Pancreas (tissue), 10 donors: ENCODE measurements around the gene FLOT1. TPM values are rescaled to one million over a fixed set of nuclear protein-coding genes. Genes with fewer than 3 reads are reported as not detected.

Experiments used
- ATAC-seq, 4 donors: fragments of 200-7000 bp; cut with Tn5 transposase; one replicate each; pipeline versions ENCODE4 v1.8.0 to v1.9.1; 2020; ENCODE audit warnings: mild to moderate bottlenecking in 4 of 4, moderate library complexity in 4 of 4
- DNase-seq, 6 donors: peaks; one replicate each; pipeline ENCODE4 v3.0.0-alpha.2; 2020
- FAIRE-seq: peaks from 2 replicates; lab custom pipeline; 2012; peaks lifted over from hg19 to GRCh38; lab: Jason Lieb, UNC
- H3K27ac ChIP-seq, 4 donors: fragments of 200-600 bp; sonication (generic); 1 replicate in 3 of 4; 2 replicates in 1 of 4; pipeline versions ENCODE4 v1.5.0 to v1.8.0; 2020
- H3K27me3 ChIP-seq, 4 donors: fragments of 200-600 bp; one replicate each; pipeline ENCODE4 v1.8.0; 2021
- H3K36me3 ChIP-seq, 3 donors: fragments of 200-600 bp; sonication (generic) in 1 of 3; one replicate each; pipeline versions ENCODE4 v1.5.0 to v1.8.0; 2020 to 2021
- H3K4me1 ChIP-seq, 3 donors: fragments of 200-600 bp; one replicate each; pipeline ENCODE4 v1.8.0; 2021
- H3K4me3 ChIP-seq, 4 donors: fragments of 200-600 bp; sonication (generic) in 2 of 4; one replicate each; pipeline versions ENCODE4 v1.5.0 to v1.8.0; 2020 to 2021
- H3K9me3 ChIP-seq, 4 donors: fragments of 200-600 bp; one replicate each; pipeline ENCODE4 v1.8.0; 2021
- WGBS, 2 donors: extraction: QIAGEN DNeasy Blood & Tissue Kit; methylation state at CpG; one replicate each; pipeline ENCODE4 v1.1.7; 2013; 5-methylcytosine and 5-hydroxymethylcytosine counted together
- intact Hi-C, 3 donors: fragments of 100-400 bp; cut with DNase I; formaldehyde crosslinking; loops; one replicate each; pipeline versions ENCODE4 v1.11.1 to v1.14.2; 2022
- polyA plus RNA-seq, 2 donors: library from polyadenylated mRNA; stranded (reverse); fragments of 200-250 nt; gene quantifications; one replicate each; pipeline ENCODE4 v1.2.3, GENCODE V29; 2013
- total RNA-seq, 6 donors: library from RNA; stranded (reverse); fragmentation: NEBNext Ultra II Directional in 4 of 6; extraction: Animal tissue kit (Norgen Biotek cat#: 25700) in 4 of 6; gene quantifications; one replicate each; pipeline versions ENCODE4 v1.2.1 to v1.2.4, GENCODE V29; 2021 to 2023
- TF ChIP-seq, protein P1 (sequence below), 4 donors: fragments of 200-600 bp; sonication (generic) in 3 of 4; IDR thresholded peaks; one replicate each; pipeline versions ENCODE4 v1.5.0 to v1.8.0; 2021; ENCODE audit warnings: antibody characterized with exemption in 4 of 4
- donor health status: healthy with polysubstance abuse.
- donor health status: DM: no; HTN: no; CAD: no; lungs with moderate emphysema.
- donor health status: DM: no; HTN: no; CAD: no.
- donor health status: control.
- donor health status: control.
- donor health status: Bipolar disorder and iron deficiency.
- donor health status: DM: yes; HTN: yes; CAD: no.
- donor health status: DM: no; HTN: no; CAD: no.
- donor health status: DM: no; HTN: no; CAD: no.
- donor health status: DM: yes; HTN: yes; CAD: no.

FLOT1 gene
- total and polyA plus RNA-seq, 8 donors: 45.7 to 151 (median 61.8) TPM

DNA sequence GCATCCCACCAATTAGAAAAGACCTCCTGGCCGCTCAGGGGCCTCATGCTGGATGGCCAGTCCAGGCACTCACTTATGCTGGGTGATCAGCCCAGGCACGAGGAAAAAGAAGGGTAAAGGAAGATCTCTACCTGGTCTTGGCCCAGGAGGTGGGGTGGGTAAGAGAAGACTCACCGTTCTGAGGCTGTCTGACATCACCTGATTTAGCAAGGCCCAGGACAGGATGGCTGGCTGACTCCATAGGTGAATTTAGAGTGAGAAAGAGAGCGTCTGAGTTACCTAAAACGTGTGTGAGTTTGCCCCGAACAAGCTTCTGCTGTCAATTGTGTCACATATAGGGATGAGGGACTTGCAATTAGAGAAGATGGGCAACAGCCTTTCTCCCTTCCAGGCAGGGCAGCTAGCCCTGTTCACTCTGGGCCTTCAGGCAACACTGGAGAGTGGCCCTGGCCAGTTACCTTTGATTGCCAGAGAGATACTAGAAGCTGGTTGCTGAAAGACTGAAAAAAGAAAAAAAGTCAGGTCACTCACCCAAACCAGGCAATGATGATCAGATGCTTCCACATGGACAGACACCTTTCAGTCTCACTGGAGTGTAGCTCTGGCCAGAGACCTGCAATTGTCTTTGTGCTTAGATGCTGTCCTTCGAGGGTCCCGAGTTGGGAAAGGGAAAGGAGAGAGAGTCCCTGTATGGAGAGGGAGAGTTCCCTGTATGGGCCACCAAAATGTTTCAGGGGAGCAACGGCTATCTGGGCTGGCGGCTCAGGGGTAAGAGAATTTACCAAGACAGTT is 37.6 kb upstream of the FLOT1 start:
- intact Hi-C loops: no loop called here

DNA sequence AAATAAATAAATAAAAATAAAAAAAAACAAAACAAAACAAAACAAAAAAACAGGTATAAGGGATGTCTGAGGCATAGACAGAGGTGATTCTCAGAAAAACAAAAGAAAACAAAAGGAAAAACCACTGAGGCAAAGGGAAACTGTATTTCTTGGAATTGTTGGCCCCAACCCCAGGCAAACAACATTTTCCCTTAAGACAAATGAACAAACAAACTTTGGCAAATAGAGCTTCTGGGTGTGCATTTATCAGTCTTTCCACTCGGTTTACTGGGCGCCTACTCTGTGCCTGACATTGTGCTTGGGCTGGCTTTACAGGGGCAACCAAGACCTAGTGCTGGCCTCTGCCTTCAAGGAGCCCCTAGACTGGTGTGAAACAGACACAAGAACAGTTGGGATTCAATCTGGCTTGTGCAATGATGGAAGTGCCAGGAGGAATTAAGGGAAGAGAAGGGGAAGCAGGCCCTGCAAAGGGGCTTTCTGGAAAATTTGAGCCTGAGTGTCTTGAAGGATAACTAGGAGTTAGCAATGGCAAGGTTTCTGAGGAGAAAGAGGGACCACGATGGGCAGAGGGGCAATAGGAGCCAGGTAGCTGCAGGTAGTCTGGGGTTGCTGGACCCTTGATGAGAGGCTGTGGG is 35.6 kb upstream of the FLOT1 start:
- intact Hi-C loops: no loop called here
- DNase-seq (no peak), ATAC-seq (peak in 1 of 4 donors; percentile 10), FAIRE-seq (no peak)
- Histone ChIP-seq H3K27ac (peak overlapping the region; percentile 0 to 96 (median 64)), H3K27me3 (no peaks in the 10 kb centered on the region), H3K9me3 (no peaks in the 10 kb centered on the region), H3K4me1 (peaks cover 32 to 51% (median 39%) of the 10 kb centered on the region in 3 donors), H3K4me3 (no peak overlapping the region), H3K36me3 (no peaks in the 10 kb centered on the region)
- WGBS, 2 donors: 40 to 50% methylated on average over 3 of the region's 3 CpGs
- TF ChIP-seq, protein P1, sequence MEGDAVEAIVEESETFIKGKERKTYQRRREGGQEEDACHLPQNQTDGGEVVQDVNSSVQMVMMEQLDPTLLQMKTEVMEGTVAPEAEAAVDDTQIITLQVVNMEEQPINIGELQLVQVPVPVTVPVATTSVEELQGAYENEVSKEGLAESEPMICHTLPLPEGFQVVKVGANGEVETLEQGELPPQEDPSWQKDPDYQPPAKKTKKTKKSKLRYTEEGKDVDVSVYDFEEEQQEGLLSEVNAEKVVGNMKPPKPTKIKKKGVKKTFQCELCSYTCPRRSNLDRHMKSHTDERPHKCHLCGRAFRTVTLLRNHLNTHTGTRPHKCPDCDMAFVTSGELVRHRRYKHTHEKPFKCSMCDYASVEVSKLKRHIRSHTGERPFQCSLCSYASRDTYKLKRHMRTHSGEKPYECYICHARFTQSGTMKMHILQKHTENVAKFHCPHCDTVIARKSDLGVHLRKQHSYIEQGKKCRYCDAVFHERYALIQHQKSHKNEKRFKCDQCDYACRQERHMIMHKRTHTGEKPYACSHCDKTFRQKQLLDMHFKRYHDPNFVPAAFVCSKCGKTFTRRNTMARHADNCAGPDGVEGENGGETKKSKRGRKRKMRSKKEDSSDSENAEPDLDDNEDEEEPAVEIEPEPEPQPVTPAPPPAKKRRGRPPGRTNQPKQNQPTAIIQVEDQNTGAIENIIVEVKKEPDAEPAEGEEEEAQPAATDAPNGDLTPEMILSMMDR (IDR thresholded peaks at IDR 0.05): no peak

More for the DNA sequence above, 37.6 kb upstream of the FLOT1 start:
- H3K27me3 ChIP-seq: no peaks in the 10 kb centered on the region
- FAIRE-seq: no peak
- peaks cover 32 to 55% (median 39%) of the 10 kb centered on the region in 3 donors for H3K4me1 ChIP-seq
- WGBS, 2 donors: 85% methylated on average over 10 of the region's 10 CpGs
- peak overlapping the region in 3 of 4 donors; percentile 0 to 96 (median 84) for H3K27ac ChIP-seq
- no peak overlapping the region for H3K4me3 ChIP-seq
- no peak for ATAC-seq
- DNase-seq: no peak
- no peaks in the 10 kb centered on the region for H3K36me3 ChIP-seq
- H3K9me3 ChIP-seq: no peaks in the 10 kb centered on the region
- TF ChIP-seq, protein P1 (IDR thresholded peaks at IDR 0.05): no peak

DNA sequence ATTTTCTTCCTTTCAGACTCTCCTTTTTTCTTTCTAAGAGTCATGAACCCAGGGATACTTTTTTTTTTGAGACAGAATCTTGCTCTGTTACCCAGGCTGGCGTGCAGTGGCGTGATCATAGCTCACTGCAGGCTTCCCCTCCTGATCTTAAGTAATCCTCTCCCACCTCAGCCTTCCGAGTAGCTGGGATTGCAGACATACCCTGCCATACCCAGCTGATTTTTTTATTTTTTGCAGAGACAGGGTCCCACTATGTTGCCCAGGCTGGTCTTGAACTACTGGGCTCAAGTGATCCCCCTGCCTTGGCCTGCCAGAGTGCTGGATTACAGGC is 34.6 kb upstream of the FLOT1 start:
- H3K9me3 ChIP-seq: no peaks in the 10 kb centered on the region
- TF ChIP-seq, protein P1 (IDR thresholded peaks at IDR 0.05): no peak
- no peak overlapping the region for H3K27ac ChIP-seq
- no peaks in the 10 kb centered on the region for H3K36me3 ChIP-seq
- DNase-seq (no peak), ATAC-seq (no peak), FAIRE-seq (no peak)
- intact Hi-C loops: no loop called here
- H3K4me1 ChIP-seq: peaks cover 24 to 41% (median 30%) of the 10 kb centered on the region in 3 donors
- H3K27me3 ChIP-seq: no peaks in the 10 kb centered on the region
- H3K4me3 ChIP-seq: no peak overlapping the region
- 96 to 97% methylated on average over 3 of the region's 3 CpGs for WGBS, 2 donors

DNA sequence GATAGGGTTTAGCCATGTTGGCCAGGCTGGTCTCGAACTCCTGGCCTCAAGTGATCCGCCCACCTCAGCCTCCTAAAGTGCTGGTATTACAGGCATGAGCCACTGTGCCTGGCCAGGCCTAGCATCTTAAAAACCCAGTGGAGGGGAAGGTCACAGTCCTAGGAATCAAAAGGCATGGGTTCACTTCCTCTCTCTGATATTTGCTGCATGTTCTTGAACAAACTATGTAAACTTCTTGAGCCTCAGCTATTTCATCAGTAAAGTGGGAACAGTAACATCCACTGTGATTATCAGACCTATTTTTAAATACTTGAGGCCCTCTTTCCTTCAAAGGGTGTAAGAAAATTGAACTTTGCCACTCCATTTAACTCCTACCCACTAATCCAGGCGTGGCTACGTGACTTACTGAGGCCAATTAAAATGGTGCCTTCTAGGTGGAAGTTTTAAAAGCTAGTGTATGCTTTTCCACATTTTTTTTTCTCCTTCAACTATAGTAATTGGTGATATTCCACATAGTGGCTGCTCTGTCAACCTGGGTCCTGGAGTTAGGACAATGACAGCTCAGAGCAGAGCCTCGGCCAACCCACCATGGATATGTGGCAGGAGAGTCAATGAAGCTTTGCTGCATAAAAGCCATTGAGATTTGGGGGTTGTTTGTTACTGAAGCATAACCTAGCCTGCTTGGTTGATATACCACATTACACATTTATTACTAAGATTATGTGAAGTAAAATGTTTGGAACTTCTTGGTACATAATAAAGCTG is 34.1 kb upstream of the FLOT1 start:
- TF ChIP-seq, protein P1 (IDR thresholded peaks at IDR 0.05): no peak
- no peaks in the 10 kb centered on the region for H3K27me3 ChIP-seq
- DNase-seq: no peak
- no peak overlapping the region for H3K27ac ChIP-seq
- no peaks in the 10 kb centered on the region for H3K9me3 ChIP-seq
- no peak overlapping the region for H3K4me3 ChIP-seq
- no peaks in the 10 kb centered on the region for H3K36me3 ChIP-seq
- 87 to 99% methylated on average over 5 of the region's 5 CpGs for WGBS, 2 donors
- no peak for ATAC-seq
- no peak for FAIRE-seq
- peaks cover 23 to 40% (median 27%) of the 10 kb centered on the region in 3 donors for H3K4me1 ChIP-seq
- intact Hi-C loops: no loop called here
